Neutrophil (primary cell): ENCODE data around the gene C1orf174.

Experiments used
- H3K27ac ChIP-seq: fragments of 200-600 bp; sonication (generic); 2 replicates; pipeline ENCODE4 v1.5.1; 2016; ENCODE audit warnings: mild to moderate bottlenecking, moderate library complexity
- H3K27me3 ChIP-seq: fragments of 200-600 bp; sonication (generic); 2 replicates; pipeline ENCODE4 v1.6.0; 2016; ENCODE audit warnings: mild to moderate bottlenecking
- H3K36me3 ChIP-seq: fragments of 200-600 bp; sonication (generic); 2 replicates; pipeline ENCODE4 v1.5.1; 2017
- H3K4me1 ChIP-seq, 2 experiments: fragments of 200-600 bp in 1 of 2; sonication (generic) in 1 of 2; 1 replicate in 1 of 2; 2 replicates in 1 of 2; pipeline versions ENCODE4 v1.5.1 to v1.6.1; 2013 to 2016; ENCODE audit warnings: low read depth in 1 of 2, low read length in 1 of 2, mild to moderate bottlenecking in 1 of 2, moderate library complexity in 1 of 2; ENCODE audit not compliant: control insufficient read depth in 1 of 2, insufficient read depth in 1 of 2
- H3K4me3 ChIP-seq, 2 experiments: fragments of 200-600 bp in 1 of 2; sonication (generic) in 1 of 2; 1 replicate in 1 of 2; 2 replicates in 1 of 2; pipeline ENCODE4 v1.5.1; 2013 to 2016; ENCODE audit warnings: low read depth in 1 of 2, low read length in 1 of 2, mild to moderate bottlenecking in 1 of 2, moderate library complexity in 1 of 2
- H3K9me3 ChIP-seq: fragments of 200-600 bp; sonication (generic); 2 replicates; pipeline ENCODE4 v1.5.1; 2016
- TF ChIP-seq, protein P1 (sequence below): fragments of 200-600 bp; sonication (generic); IDR thresholded peaks from 2 replicates; pipeline ENCODE4 v1.5.1; 2016; ENCODE audit warnings: antibody characterized with exemption

The C1orf174 gene

DNA sequence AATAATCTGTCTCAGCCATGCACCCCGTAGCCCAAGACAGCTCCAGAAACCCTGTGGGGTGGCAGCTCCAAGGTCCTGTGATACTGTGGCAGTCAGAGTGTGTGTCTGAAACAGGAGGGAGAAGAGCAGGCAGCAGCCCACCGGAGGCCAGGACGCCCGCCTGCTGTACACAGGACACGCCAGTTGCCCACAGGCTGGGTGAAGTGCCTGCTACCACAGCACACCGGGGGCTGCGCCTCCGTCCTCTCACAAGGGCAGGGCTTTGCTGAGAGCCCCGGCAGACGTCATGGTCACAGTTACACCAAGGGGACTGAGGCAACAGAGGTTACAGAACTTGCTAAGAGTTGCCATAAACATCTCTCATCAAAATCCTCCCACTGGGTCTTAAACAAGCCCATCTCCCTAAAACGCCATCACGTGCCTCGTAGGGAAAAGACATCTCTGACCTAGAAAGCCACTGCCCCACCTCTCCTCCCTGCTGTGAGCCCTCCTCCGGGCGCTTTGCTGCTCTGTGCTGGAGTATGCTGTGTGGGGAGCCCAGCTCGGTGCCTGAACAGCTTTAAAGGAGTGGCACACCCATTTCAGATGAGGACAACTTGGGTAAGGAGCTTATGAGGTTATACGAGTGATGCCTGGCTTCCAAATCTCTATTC is 5.3 kb downstream of the C1orf174 start:
- TF ChIP-seq, protein P1, sequence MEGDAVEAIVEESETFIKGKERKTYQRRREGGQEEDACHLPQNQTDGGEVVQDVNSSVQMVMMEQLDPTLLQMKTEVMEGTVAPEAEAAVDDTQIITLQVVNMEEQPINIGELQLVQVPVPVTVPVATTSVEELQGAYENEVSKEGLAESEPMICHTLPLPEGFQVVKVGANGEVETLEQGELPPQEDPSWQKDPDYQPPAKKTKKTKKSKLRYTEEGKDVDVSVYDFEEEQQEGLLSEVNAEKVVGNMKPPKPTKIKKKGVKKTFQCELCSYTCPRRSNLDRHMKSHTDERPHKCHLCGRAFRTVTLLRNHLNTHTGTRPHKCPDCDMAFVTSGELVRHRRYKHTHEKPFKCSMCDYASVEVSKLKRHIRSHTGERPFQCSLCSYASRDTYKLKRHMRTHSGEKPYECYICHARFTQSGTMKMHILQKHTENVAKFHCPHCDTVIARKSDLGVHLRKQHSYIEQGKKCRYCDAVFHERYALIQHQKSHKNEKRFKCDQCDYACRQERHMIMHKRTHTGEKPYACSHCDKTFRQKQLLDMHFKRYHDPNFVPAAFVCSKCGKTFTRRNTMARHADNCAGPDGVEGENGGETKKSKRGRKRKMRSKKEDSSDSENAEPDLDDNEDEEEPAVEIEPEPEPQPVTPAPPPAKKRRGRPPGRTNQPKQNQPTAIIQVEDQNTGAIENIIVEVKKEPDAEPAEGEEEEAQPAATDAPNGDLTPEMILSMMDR, result no peak
- no peaks in the 10 kb centered on the region for H3K27me3 ChIP-seq
- no peak overlapping the region for H3K27ac ChIP-seq
- H3K4me3 ChIP-seq, result no peak overlapping the region
- H3K9me3 ChIP-seq, result no peaks in the 10 kb centered on the region
- peaks cover 14 to 21% of the 10 kb centered on the region in 2 experiments for H3K4me1 ChIP-seq
- H3K36me3 ChIP-seq, result peaks cover 25% of the 10 kb centered on the region

DNA sequence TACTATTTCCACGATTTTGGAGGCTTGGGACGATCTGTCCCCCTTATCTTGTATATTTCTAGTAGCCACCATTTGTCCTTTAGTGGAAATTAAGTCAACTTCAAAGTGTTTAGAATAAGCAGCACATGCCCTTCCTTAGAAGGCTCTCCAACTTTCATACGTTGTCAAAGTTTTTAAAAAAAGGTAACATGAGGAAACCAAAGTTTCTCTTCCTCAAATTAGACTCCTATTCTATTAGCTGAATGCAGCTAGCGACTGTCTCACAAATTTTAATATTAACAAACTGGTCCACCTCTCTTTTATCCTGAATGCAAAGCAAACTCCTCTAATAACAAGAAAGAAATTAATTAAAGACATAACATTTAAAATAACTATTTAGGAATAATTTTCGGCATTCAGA is 6.9 kb downstream of the C1orf174 start:
- no peaks in the 10 kb centered on the region for H3K9me3 ChIP-seq
- H3K27ac ChIP-seq, result no peak overlapping the region
- TF ChIP-seq, protein P1, result no peak
- peaks cover 0 to 14% of the 10 kb centered on the region in 2 experiments for H3K4me1 ChIP-seq
- no peaks in the 10 kb centered on the region for H3K27me3 ChIP-seq
- no peak overlapping the region for H3K4me3 ChIP-seq
- H3K36me3 ChIP-seq, result peaks cover 38% of the 10 kb centered on the region

DNA sequence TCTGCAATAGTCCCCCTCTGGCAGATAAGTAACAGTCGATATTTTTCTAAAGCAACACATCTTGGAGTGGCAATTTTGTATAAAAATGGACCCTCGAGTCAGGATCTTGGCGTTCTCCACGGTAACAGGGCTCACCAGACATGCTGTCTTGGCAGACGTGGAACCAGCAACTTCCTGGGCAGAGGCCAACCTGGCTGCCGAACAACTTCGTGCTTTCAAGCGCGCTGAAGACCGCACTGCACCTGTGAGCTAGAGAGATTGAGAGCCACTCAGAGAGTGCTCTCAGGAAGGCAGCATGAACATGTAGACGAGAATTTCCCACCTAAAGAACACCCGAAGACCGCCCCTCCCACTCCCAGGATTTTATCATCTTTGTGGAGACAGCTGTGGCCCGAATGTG is 7.3 kb downstream of the C1orf174 start:
- no peaks in the 10 kb centered on the region for H3K9me3 ChIP-seq
- H3K27ac ChIP-seq, result no peak overlapping the region
- TF ChIP-seq, protein P1, result no peak
- peaks cover 0 to 14% of the 10 kb centered on the region in 2 experiments for H3K4me1 ChIP-seq
- H3K27me3 ChIP-seq, result no peaks in the 10 kb centered on the region
- H3K36me3 ChIP-seq, result peaks cover 42% of the 10 kb centered on the region
- no peak overlapping the region for H3K4me3 ChIP-seq

DNA sequence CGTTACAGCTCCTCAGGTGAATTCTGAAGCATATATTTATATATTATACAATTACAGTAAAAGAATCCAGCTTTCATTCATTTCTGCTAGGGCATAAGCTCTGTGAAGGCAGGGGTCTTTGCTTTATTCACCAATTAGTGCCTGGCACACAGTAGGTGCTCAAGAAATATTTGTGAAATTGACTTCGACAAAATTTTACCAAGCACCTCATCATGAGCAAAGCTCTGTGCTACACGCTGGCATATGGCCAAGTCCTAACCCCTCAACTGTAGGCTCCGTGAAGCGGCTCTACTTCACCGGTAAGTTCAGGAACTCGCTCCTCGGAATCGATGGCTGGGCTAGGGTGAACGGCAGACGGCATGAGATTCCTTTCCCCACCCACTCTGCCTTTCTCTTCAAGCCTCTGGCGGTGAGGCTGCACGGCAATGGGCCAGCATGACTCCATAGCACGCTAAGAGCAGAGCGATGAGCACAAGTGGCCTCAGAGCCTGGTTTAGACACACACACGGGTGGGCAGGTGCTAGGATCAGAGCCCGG is 8.7 kb downstream of the C1orf174 start:
- Histone ChIP-seq H3K9me3 (no peaks in the 10 kb centered on the region), H3K27ac (peak overlapping the region; percentile 74), H3K36me3 (peaks cover 54% of the 10 kb centered on the region), H3K4me1 (peaks cover 0 to 14% of the 10 kb centered on the region in 2 experiments), H3K4me3 (no peak overlapping the region), H3K27me3 (no peaks in the 10 kb centered on the region)
- TF ChIP-seq, protein P1, result no peak

DNA sequence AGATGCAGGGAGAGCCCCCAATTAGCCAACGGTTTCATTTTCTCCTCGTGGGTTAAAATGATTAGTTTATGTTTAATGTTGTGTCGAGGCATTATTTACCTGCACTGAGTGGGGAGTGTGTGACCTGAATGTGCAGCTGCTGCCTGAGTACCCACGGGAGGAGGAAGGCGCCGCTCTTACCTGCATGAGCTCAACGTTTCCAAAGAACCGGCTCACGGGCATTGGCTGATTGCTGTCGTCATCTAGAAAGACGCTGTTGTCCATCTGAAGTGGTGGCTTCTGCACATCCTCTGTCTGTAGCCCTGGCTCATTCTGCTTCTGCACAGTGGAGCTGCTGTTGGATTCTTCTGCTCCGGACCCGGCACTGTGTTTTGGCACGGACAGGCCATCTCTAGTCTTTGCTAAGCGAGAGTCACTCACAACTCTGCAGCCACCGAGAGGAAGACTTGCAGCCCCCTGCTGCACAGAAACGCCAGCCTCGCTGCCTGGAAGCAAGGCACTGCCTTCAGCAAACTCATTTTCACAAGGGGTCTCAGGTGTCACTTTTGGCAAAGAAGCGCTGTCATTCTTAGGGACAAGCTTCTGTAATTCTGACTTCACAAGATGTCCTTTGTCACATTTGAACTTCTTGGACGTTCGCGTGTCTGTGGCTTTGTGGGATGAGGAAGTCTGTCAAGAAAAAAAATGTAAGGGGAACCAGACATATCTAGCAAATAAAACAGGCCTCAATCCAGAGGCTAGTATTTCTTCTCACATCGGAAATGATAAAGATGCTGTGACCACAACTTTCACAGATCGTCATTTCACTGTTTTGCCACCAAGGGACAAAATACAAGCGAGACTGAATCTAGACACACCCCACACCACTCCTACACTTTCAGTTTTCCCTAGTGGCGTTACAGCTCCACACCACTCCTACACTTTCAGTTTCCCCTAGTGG is 9.4 kb downstream of the C1orf174 start:
- Histone ChIP-seq H3K27me3 (no peaks in the 10 kb centered on the region), H3K9me3 (no peaks in the 10 kb centered on the region), H3K27ac (peak overlapping the region; percentile 74), H3K4me3 (no peak overlapping the region), H3K36me3 (peaks cover 59% of the 10 kb centered on the region), H3K4me1 (peaks cover 0 to 14% of the 10 kb centered on the region in 2 experiments)
- TF ChIP-seq, protein P1, result no peak
